Hepatocyte (in vitro differentiated cells): ENCODE measurements around the gene BICDL1. TPM values are rescaled to one million over a fixed set of nuclear protein-coding genes. Genes with fewer than 3 reads are reported as not detected.

Experiments
- DNase-seq: peaks from one replicate; pipeline ENCODE4 v3.0.0-alpha.2; 2016; ENCODE audit warnings: low spot score
- H2AFZ ChIP-seq: fragments of 200-600 bp; sonication (generic); 2 replicates; pipeline ENCODE4 v1.6.0; 2016; ENCODE audit warnings: antibody characterized with exemption, mild to moderate bottlenecking
- H3K27ac ChIP-seq: fragments of 200-600 bp; sonication (generic); 2 replicates; pipeline ENCODE4 v1.5.1; 2016; ENCODE audit warnings: mild to moderate bottlenecking
- H3K27me3 ChIP-seq: fragments of 200-600 bp; sonication (generic); 2 replicates; pipeline ENCODE4 v1.6.1; 2016
- H3K36me3 ChIP-seq: fragments of 200-600 bp; sonication (generic); replicated peaks from 2 replicates; pipeline ENCODE4 v1.5.1; 2016; ENCODE audit warnings: low read depth; ENCODE audit not compliant: insufficient read depth
- H3K4me1 ChIP-seq: fragments of 200-600 bp; sonication (generic); 2 replicates; pipeline ENCODE4 v1.5.1; 2016; ENCODE audit warnings: mild to moderate bottlenecking, moderate library complexity; ENCODE audit not compliant: insufficient read depth
- H3K4me2 ChIP-seq: fragments of 200-600 bp; sonication (generic); 2 replicates; pipeline ENCODE4 v1.6.0; 2016
- H3K4me3 ChIP-seq: fragments of 200-600 bp; sonication (generic); 2 replicates; pipeline ENCODE4 v1.5.1; 2016; ENCODE audit warnings: mild to moderate bottlenecking
- H3K79me2 ChIP-seq: fragments of 200-600 bp; sonication (generic); 2 replicates; pipeline ENCODE4 v1.6.0; 2017; ENCODE audit warnings: mild to moderate bottlenecking
- H3K9me2 ChIP-seq: fragments of 200-600 bp; sonication (generic); replicated peaks from 2 replicates; pipeline ENCODE4 v1.6.0; 2017; ENCODE audit warnings: mild to moderate bottlenecking; ENCODE audit not compliant: insufficient read depth
- H3K9me3 ChIP-seq: fragments of 200-600 bp; sonication (generic); 2 replicates; pipeline ENCODE4 v1.5.1; 2016; ENCODE audit warnings: low read depth, mild to moderate bottlenecking
- H4K20me1 ChIP-seq: fragments of 200-600 bp; sonication (generic); 2 replicates; pipeline ENCODE4 v1.6.0; 2016; ENCODE audit warnings: mild to moderate bottlenecking; ENCODE audit not compliant: insufficient read depth, poor library complexity, severe bottlenecking
- CTCF ChIP-seq: fragments of 200-600 bp; sonication (generic); IDR thresholded peaks from 2 replicates; pipeline ENCODE4 v1.5.1; 2016; ENCODE audit warnings: antibody characterized with exemption, mild to moderate bottlenecking; ENCODE audit not compliant: poor library complexity
- EZH2 ChIP-seq: fragments of 200-600 bp; sonication (generic); IDR thresholded peaks from 2 replicates; pipeline ENCODE4 v1.6.1; 2016; ENCODE audit warnings: antibody characterized with exemption, mild to moderate bottlenecking, borderline replicate concordance
- EZH2phosphoT487 ChIP-seq: fragments of 200-600 bp; sonication (generic); IDR thresholded peaks from one replicate; pipeline ENCODE4 v1.6.1; 2018; ENCODE audit warnings: antibody characterized with exemption, mild to moderate bottlenecking, low read depth, moderate library complexity; ENCODE audit not compliant: unreplicated experiment, severe bottlenecking
- WGBS: methylation state at CpG from one replicate; pipeline ENCODE4 v1.1.6; 2016; ENCODE audit warnings: low lambda C conversion rate; ENCODE audit errors: missing lambda C conversion rate; 5-methylcytosine and 5-hydroxymethylcytosine counted together
- polyA plus RNA-seq: library from polyadenylated mRNA; unstranded; fragments of >200 nt; fragmentation: Nextera tagmentation; extraction: Ambion mirVana; gene quantifications from 2 replicates; pipeline ENCODE4 v1.2.1, GENCODE V29; 2016
- total RNA-seq: library from RNA; depleted of rRNA; stranded (reverse); fragments of >200 nt; gene quantifications from 2 replicates; pipeline ENCODE4 v1.2.3, GENCODE V29; 2014

Gene BICDL1
- total and polyA plus RNA-seq, 2 experiments from 2014 or later = 10.6 to 21.9 TPM

DNA sequence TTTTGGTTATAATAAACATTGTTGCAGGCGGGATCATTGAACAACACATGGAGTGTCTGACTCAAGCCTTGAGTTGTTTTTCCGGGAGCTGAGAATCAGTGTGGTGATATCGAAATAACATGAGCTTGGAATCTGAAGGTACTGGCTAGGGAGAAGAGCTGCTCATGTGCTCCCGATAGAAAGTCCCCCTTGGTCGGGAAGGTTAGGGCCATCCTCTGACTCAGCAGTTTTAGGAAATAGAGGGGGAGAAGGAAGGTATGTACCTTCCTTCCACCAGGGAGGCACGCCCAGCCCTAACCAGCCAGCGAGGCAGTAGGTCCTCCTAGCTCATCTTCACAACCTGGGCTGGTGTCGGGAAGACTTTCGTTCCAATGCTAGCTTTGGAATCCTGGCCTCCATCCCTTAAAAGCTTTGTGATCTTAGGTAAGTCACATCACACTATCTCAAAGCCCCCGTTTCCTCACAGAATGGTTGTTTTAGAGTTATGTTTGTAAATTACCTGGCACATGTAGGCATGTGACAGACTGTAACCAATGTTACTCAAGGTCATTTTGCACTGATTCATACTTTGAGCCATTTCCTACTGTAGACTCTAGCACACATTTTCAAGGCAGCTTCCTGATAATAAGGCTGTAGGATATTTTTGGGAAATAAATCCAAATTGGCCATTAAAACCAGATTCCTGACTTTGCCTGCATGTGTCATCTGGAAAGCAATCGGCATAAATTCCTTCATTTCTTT is 129.5 kb downstream of the BICDL1 start:
- H3K4me3 ChIP-seq = peak overlapping the region; percentile 69
- no peaks in the 10 kb centered on the region for H3K27me3 ChIP-seq
- DNase-seq = peak; percentile 37
- WGBS = 50% methylated on average over 11 of the region's 11 CpGs
- H3K9me3 ChIP-seq = no peaks in the 10 kb centered on the region
- no peaks in the 10 kb centered on the region for H3K9me2 ChIP-seq
- peaks cover 27% of the 10 kb centered on the region for H3K4me1 ChIP-seq
- peak overlapping the region; percentile 19 for H2AFZ ChIP-seq
- peak overlapping the region; percentile 90 for H3K27ac ChIP-seq
- H3K4me2 ChIP-seq = peak overlapping the region; percentile 94
- H3K36me3 ChIP-seq = no peaks in the 10 kb centered on the region
- TF ChIP-seq EZH2phosphoT487 (no peak), CTCF (no peak), EZH2 (no peak)
- peaks cover 12% of the 10 kb centered on the region for H4K20me1 ChIP-seq
- peaks cover 35% of the 10 kb centered on the region for H3K79me2 ChIP-seq

GRCh38 chr12:120119271-120119973 is 130.4 kb downstream of the BICDL1 start:
- H3K9me3 ChIP-seq = no peaks in the 10 kb centered on the region
- H2AFZ ChIP-seq = no peak overlapping the region
- H3K4me3 ChIP-seq = no peak overlapping the region
- DNase-seq = no peak
- H3K4me2 ChIP-seq = peak overlapping the region; percentile 94
- H3K27ac ChIP-seq = peak overlapping the region; percentile 90
- H3K4me1 ChIP-seq = peaks cover 27% of the 10 kb centered on the region
- TF ChIP-seq EZH2phosphoT487 (no peak), CTCF (no peak), EZH2 (no peak)
- H3K9me2 ChIP-seq = no peaks in the 10 kb centered on the region
- H4K20me1 ChIP-seq = peaks cover 11% of the 10 kb centered on the region
- 90% methylated on average over 9 of the region's 9 CpGs for WGBS
- H3K27me3 ChIP-seq = no peaks in the 10 kb centered on the region
- H3K79me2 ChIP-seq = peaks cover 26% of the 10 kb centered on the region
- no peaks in the 10 kb centered on the region for H3K36me3 ChIP-seq

- Histone ChIP-seq H3K36me3 (no peaks in the 10 kb centered on the region), H3K27ac (no peak overlapping the region), H3K27me3 (no peaks in the 10 kb centered on the region), H3K4me3 (no peak overlapping the region), H3K9me2 (no peaks in the 10 kb centered on the region), H3K9me3 (no peaks in the 10 kb centered on the region), H3K4me1 (peaks cover 19% of the 10 kb centered on the region), H2AFZ (no peak overlapping the region), H4K20me1 (no peaks in the 10 kb centered on the region), H3K4me2 (no peak overlapping the region), H3K79me2 (peaks cover 8% of the 10 kb centered on the region)
- DNase-seq = no peak
- 77% methylated on average over 2 of the region's 2 CpGs for WGBS
- no peak for TF ChIP-seq EZH2phosphoT487
- TF ChIP-seq CTCF = no peak
- TF ChIP-seq EZH2 = no peak
Observed at GRCh38 chr12:120121343-120121742, 132.3 kb downstream of the BICDL1 start.
